DOHH2 (cell line): ENCODE data around the gene PLAAT4.

ENCODE experiments used
- H3F3A ChIP-seq: fragments of 200-600 bp; sonication (generic), shearing (Covaris generic); 2 replicates; pipeline ENCODE4 v1.6.0; 2016; ENCODE audit warnings: antibody characterized with exemption, mild to moderate bottlenecking; ENCODE audit not compliant: control insufficient read depth, insufficient read depth
- H3K27ac ChIP-seq: fragments of 200-600 bp; sonication (generic); 2 replicates; pipeline ENCODE4 v1.5.1; 2014; ENCODE audit warnings: low read depth, mild to moderate bottlenecking, low read length, moderate library complexity
- H3K27me3 ChIP-seq: fragments of 200-600 bp; sonication (generic); 2 replicates; pipeline ENCODE4 v1.6.1; 2014; ENCODE audit warnings: mild to moderate bottlenecking, low read length, mixed read lengths; ENCODE audit not compliant: control insufficient read depth
- H3K36me3 ChIP-seq: fragments of 200-600 bp; sonication (generic); 2 replicates; pipeline ENCODE4 v1.6.1; 2014; ENCODE audit warnings: mild to moderate bottlenecking, low read length, moderate library complexity, mixed read lengths; ENCODE audit not compliant: control insufficient read depth
- H3K4me1 ChIP-seq: fragments of 200-600 bp; sonication (generic); 2 replicates; pipeline ENCODE4 v1.6.1; 2014; ENCODE audit warnings: mild to moderate bottlenecking, low read length, mixed read lengths; ENCODE audit not compliant: control insufficient read depth
- H3K4me2 ChIP-seq: fragments of 200-600 bp; sonication (generic); 2 replicates; pipeline ENCODE4 v1.6.0; 2014; ENCODE audit warnings: mild to moderate bottlenecking, low read length, moderate library complexity
- H3K4me3 ChIP-seq: fragments of 200-600 bp; sonication (generic); 2 replicates; pipeline ENCODE4 v1.5.1; 2014; ENCODE audit warnings: mild to moderate bottlenecking, low read length, mixed read lengths
- H3K79me2 ChIP-seq: fragments of 200-600 bp; sonication (generic); 2 replicates; pipeline ENCODE4 v1.6.1; 2014; ENCODE audit warnings: mild to moderate bottlenecking, low read length, mixed read lengths; ENCODE audit not compliant: control insufficient read depth
- H3K9me2 ChIP-seq: fragments of 200-600 bp; sonication (generic); replicated peaks from 2 replicates; pipeline ENCODE4 v1.6.1; 2014; ENCODE audit warnings: mild to moderate bottlenecking, low read length, mixed read lengths; ENCODE audit not compliant: control insufficient read depth
- H3K9me3 ChIP-seq: fragments of 200-600 bp; sonication (generic); 2 replicates; pipeline ENCODE4 v1.6.1; 2014; ENCODE audit warnings: antibody characterized with exemption, low read length, mixed read lengths; ENCODE audit not compliant: control insufficient read depth, insufficient read depth
- H4K20me1 ChIP-seq: fragments of 200-600 bp; sonication (generic); 2 replicates; pipeline ENCODE4 v1.6.0; 2014; ENCODE audit warnings: low read depth, mild to moderate bottlenecking, antibody characterized with exemption, low read length, moderate library complexity; ENCODE audit not compliant: control insufficient read depth, insufficient read depth
- EZH2phosphoT487 ChIP-seq: fragments of 200-600 bp; sonication (generic); IDR thresholded peaks from 2 replicates; pipeline ENCODE4 v1.6.1; 2017; ENCODE audit warnings: borderline replicate concordance, mild to moderate bottlenecking, antibody characterized with exemption, low read length, moderate library complexity, mixed read lengths
- TF ChIP-seq, protein P1 (sequence below): fragments of 200-600 bp; sonication (generic); IDR thresholded peaks from one replicate; pipeline ENCODE4 v1.5.1; 2014; ENCODE audit warnings: antibody characterized with exemption, mild to moderate bottlenecking, low read depth, low read length; ENCODE audit not compliant: poor library complexity, severe bottlenecking

Gene PLAAT4

DNA sequence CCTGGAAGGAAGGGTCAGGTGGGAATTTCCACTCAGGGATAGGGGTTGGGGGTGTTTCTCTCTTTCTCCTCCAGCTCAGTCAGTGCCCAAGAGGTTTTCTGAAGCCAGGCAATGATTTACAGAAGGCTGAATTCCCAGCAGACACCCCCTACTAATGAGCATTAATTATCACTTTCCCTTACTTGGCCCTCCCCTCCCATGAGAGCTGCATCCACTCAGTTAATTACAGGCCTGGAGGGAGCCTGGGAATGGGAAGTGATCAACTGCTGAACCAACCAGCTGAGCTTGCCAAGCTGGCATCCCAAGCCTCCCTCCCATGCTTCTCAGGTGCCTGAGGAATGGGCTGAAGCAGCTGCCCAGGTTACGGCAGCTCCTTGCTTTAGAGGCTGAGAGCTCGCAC, 29.7 kb upstream of the PLAAT4 start:
- Histone ChIP-seq H3K36me3 (no peaks in the 10 kb centered on the region), H3K4me3 (no peak overlapping the region), H3K4me2 (no peak overlapping the region), H3K9me3 (no peaks in the 10 kb centered on the region), H3K4me1 (no peaks in the 10 kb centered on the region), H3K27me3 (0 out of 2 replicates have a peak, but pooled peaks cover 3% of the 10 kb centered on the region), H3K79me2 (no peaks in the 10 kb centered on the region), H3K9me2 (no peaks in the 10 kb centered on the region), H3K27ac (no peak overlapping the region), H3F3A (no peaks in the 10 kb centered on the region), H4K20me1 (no peaks in the 10 kb centered on the region)
- TF ChIP-seq EZH2phosphoT487: no peak
- TF ChIP-seq, protein P1, sequence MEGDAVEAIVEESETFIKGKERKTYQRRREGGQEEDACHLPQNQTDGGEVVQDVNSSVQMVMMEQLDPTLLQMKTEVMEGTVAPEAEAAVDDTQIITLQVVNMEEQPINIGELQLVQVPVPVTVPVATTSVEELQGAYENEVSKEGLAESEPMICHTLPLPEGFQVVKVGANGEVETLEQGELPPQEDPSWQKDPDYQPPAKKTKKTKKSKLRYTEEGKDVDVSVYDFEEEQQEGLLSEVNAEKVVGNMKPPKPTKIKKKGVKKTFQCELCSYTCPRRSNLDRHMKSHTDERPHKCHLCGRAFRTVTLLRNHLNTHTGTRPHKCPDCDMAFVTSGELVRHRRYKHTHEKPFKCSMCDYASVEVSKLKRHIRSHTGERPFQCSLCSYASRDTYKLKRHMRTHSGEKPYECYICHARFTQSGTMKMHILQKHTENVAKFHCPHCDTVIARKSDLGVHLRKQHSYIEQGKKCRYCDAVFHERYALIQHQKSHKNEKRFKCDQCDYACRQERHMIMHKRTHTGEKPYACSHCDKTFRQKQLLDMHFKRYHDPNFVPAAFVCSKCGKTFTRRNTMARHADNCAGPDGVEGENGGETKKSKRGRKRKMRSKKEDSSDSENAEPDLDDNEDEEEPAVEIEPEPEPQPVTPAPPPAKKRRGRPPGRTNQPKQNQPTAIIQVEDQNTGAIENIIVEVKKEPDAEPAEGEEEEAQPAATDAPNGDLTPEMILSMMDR: no peak

DNA sequence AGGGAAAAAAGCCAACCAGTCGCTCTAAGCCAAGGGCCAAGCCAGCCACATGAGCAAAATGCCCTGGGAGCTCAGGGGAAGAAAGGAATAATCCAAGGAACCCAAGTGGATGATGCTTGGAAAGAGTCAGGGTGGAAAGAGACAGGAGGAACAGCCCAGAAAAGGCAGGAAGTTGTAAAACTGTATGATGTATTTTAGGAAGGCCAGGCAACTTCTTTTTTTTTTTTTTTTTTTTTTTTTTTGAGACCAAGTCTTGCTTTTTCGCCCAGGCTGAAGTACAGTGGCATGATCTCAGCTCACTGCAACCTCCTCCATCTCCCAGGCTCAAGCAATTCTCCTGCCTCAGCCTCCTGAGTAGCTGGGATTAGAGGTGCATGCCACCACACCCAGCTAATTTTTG, 29.1 kb upstream of the PLAAT4 start:
- H3K4me1 ChIP-seq: no peaks in the 10 kb centered on the region
- H3K4me3 ChIP-seq: no peak overlapping the region
- H3K36me3 ChIP-seq: no peaks in the 10 kb centered on the region
- H3F3A ChIP-seq: no peaks in the 10 kb centered on the region
- H3K27ac ChIP-seq: no peak overlapping the region
- H3K79me2 ChIP-seq: no peaks in the 10 kb centered on the region
- no peak overlapping the region for H3K4me2 ChIP-seq
- H3K27me3 ChIP-seq: 0 out of 2 replicates have a peak, but pooled peaks cover 3% of the 10 kb centered on the region
- no peaks in the 10 kb centered on the region for H3K9me3 ChIP-seq
- no peak for TF ChIP-seq EZH2phosphoT487
- TF ChIP-seq, protein P1: no peak
- H3K9me2 ChIP-seq: no peaks in the 10 kb centered on the region
- H4K20me1 ChIP-seq: no peaks in the 10 kb centered on the region

DNA sequence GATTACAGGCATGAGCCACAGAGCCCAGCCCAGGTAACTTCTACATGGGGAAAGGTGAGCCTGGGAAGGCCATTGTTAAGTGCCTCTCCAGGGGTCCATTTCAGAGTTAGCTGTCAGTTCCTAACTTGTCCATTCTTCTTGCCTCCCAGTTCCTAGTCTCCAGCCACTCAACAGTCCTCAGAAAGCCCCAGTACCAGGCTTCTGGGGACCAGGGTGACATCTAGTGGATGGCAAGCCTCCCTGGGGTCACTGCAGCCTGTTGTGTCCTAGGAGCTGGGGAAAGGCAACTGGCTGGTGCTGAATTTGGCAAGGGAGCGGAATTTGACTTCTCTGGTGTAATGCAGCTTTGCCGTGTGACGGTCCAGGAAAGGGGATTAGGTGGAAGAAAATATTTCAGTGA, 28.6 kb upstream of the PLAAT4 start:
- no peak overlapping the region for H3K27ac ChIP-seq
- no peaks in the 10 kb centered on the region for H3K4me1 ChIP-seq
- no peaks in the 10 kb centered on the region for H3K9me3 ChIP-seq
- TF ChIP-seq, protein P1: peak; percentile 39
- no peak for TF ChIP-seq EZH2phosphoT487
- no peak overlapping the region for H3K4me3 ChIP-seq
- H3K4me2 ChIP-seq: no peak overlapping the region
- no peaks in the 10 kb centered on the region for H4K20me1 ChIP-seq
- no peaks in the 10 kb centered on the region for H3K9me2 ChIP-seq
- H3K27me3 ChIP-seq: 0 out of 2 replicates have a peak, but pooled peaks cover 3% of the 10 kb centered on the region
- H3K36me3 ChIP-seq: no peaks in the 10 kb centered on the region
- no peaks in the 10 kb centered on the region for H3K79me2 ChIP-seq
- no peaks in the 10 kb centered on the region for H3F3A ChIP-seq

DNA sequence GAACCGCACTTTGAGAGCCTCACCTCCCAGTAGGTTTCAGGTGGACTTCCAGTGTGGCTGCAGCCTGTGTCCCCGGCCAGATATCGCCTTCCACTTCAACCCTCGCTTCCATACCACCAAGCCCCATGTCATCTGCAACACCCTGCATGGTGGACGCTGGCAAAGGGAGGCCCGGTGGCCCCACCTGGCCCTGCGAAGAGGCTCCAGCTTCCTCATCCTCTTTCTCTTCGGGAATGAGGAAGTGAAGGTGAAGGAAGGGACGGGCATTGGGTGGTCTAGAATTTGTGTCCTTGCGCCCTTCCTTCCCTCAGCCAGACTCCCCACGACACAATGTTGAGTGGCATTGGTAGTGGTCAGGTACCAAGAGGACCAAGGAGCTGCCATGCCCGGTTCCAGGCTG, 27.9 kb upstream of the PLAAT4 start:
- no peak overlapping the region for H3K27ac ChIP-seq
- no peaks in the 10 kb centered on the region for H3K79me2 ChIP-seq
- no peaks in the 10 kb centered on the region for H3K4me1 ChIP-seq
- no peaks in the 10 kb centered on the region for H3K36me3 ChIP-seq
- H3K9me2 ChIP-seq: no peaks in the 10 kb centered on the region
- 0 out of 2 replicates have a peak, but pooled peaks cover 3% of the 10 kb centered on the region for H3K27me3 ChIP-seq
- H3K4me3 ChIP-seq: no peak overlapping the region
- no peaks in the 10 kb centered on the region for H3F3A ChIP-seq
- no peaks in the 10 kb centered on the region for H4K20me1 ChIP-seq
- TF ChIP-seq, protein P1: no peak
- TF ChIP-seq EZH2phosphoT487: no peak
- no peaks in the 10 kb centered on the region for H3K9me3 ChIP-seq
- no peak overlapping the region for H3K4me2 ChIP-seq
